ENCODE measurements around the gene FOXC1.

DNA sequence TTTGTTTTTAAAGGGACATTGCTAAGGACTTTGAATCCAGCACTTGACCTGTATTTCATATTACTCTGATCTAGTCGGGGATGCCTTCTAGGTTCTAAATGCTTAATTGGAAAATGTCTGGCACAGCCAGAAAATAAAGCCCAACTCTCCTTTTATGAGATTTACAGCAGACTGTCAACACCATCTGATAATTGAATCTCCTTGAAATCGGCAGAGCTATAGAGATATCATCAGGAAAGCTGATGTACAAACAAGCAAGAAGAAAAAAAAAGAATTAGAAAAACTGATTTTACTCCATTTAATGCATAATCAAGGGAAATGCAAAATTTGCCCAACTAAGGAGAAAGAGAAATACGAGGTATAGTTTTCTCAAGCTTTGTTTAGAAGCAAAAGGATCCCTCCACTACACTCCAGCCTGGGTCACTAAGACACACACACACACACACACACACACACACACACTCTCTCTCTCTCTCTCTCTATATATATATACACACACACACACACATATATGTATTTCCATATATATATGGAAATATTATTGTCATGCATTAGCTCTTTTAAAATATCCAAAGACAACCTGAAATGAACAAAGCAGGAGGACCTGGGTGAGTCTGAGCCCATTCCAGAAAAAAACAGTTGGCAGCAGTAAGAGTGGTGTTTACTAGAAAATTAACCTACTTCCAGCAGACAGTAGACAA is 9.5 kb upstream of the FOXC1 start:
- TF ChIP-seq MCM7 (IDR thresholded peaks at IDR 0.05) (no peak), TAF1 (IDR thresholded peaks at IDR 0.05; ENCODE audit: control insufficient read depth, extremely low read depth, insufficient read depth, low read length, severe bottlenecking) (no peak)

All from K562 (cell line).